ENCODE measurements around the gene PRKAB1.

GRCh38 chr12:119695034-119695433, 27.1 kb downstream of the PRKAB1 start:
- TF ChIP-seq CTCF (IDR thresholded peaks at IDR 0.05) (peak; percentile 77), SIN3A (IDR thresholded peaks at IDR 0.05; ENCODE audit: borderline replicate concordance, insufficient read depth, low read depth, low read length) (no peak), POLR2AphosphoS5 (IDR thresholded peaks at IDR 0.05; ENCODE audit: low read depth, low read length) (no peak), REST (IDR thresholded peaks at IDR 0.05; ENCODE audit: insufficient read depth in 1 of 2, low read depth in 2 of 2, low read length in 1 of 2) (no peak)

Measured in Panc1 (cell line).